ENCODE data around the gene PDZK1IP1. TPM values are rescaled to one million over a fixed set of nuclear protein-coding genes. Genes with fewer than 3 reads are reported as not detected.

PDZK1IP1 gene
- total and polyA plus RNA-seq, 8 donors: 0.88 to 54.0 (median 1.3) TPM

GRCh38 chr1:47182676-47183235 lies 7.1 kb downstream of the PDZK1IP1 start:
- H3K27me3 ChIP-seq: peaks cover 0 to 15% of the 10 kb centered on the region in 2 donors
- intact Hi-C loops (cut with DNase I): loop anchor here in 1 of 2 donors (10.0 kb wide), 1 partner anchor 252 kb away; the partner anchor contains the start of gene FOXD2
- H3K27ac ChIP-seq: no peak overlapping the region
- ATAC-seq (no peak), DNase-seq (no peak)
- no peak overlapping the region for H3K4me3 ChIP-seq
- no peak for TF ChIP-seq CTCF (IDR thresholded peaks at IDR 0.05)
- no peaks in the 10 kb centered on the region for H3K9me3 ChIP-seq
- peaks cover 0 to 13% of the 10 kb centered on the region in 2 donors for H3K4me1 ChIP-seq
- H3K36me3 ChIP-seq: no peaks in the 10 kb centered on the region

GRCh38 chr1:47181955-47182675 lies 7.7 kb downstream of the PDZK1IP1 start:
- intact Hi-C loops (cut with DNase I): loop anchor here in 1 of 2 donors (10.0 kb wide), 1 partner anchor 253 kb away; the partner anchor contains the start of gene FOXD2
- H3K36me3 ChIP-seq: no peaks in the 10 kb centered on the region
- H3K4me1 ChIP-seq: peaks cover 0 to 13% of the 10 kb centered on the region in 2 donors
- no peak for ATAC-seq
- peaks cover 0 to 15% of the 10 kb centered on the region in 2 donors for H3K27me3 ChIP-seq
- no peak overlapping the region for H3K4me3 ChIP-seq
- DNase-seq: no peak
- no peaks in the 10 kb centered on the region for H3K9me3 ChIP-seq
- H3K27ac ChIP-seq: no peak overlapping the region
- no peak for TF ChIP-seq CTCF (IDR thresholded peaks at IDR 0.05)

- Histone ChIP-seq H3K27me3 (peaks cover 0 to 15% of the 10 kb centered on the region in 2 donors), H3K36me3 (no peaks in the 10 kb centered on the region), H3K4me1 (peaks cover 0 to 13% of the 10 kb centered on the region in 2 donors), H3K9me3 (no peaks in the 10 kb centered on the region), H3K27ac (no peak overlapping the region), H3K4me3 (no peak overlapping the region)
- intact Hi-C loops (cut with DNase I): loop anchor here in 1 of 2 donors (10.0 kb wide), 1 partner anchor 253 kb away; the partner anchor contains the start of gene FOXD2
- TF ChIP-seq CTCF (IDR thresholded peaks at IDR 0.05): no peak
- ATAC-seq: no peak
- no peak for DNase-seq
These were observed 8.5 kb downstream of the PDZK1IP1 start for GRCh38 chr1:47181095-47181954.

GRCh38 chr1:47180603-47181094 lies 9.2 kb downstream of the PDZK1IP1 start:
- H3K36me3 ChIP-seq: no peaks in the 10 kb centered on the region
- DNase-seq: no peak
- peaks cover 0 to 15% of the 10 kb centered on the region in 2 donors for H3K27me3 ChIP-seq
- no peaks in the 10 kb centered on the region for H3K9me3 ChIP-seq
- peak; percentile 3 for ATAC-seq
- intact Hi-C loops (cut with DNase I): loop anchor here in 1 of 2 donors (10.0 kb wide), 1 partner anchor 254 kb away; the partner anchor contains the start of gene FOXD2
- TF ChIP-seq CTCF (IDR thresholded peaks at IDR 0.05): no peak
- peak overlapping the region in 1 of 2 donors; percentile 48 for H3K27ac ChIP-seq
- H3K4me1 ChIP-seq: peaks cover 0 to 13% of the 10 kb centered on the region in 2 donors
- H3K4me3 ChIP-seq: no peak overlapping the region
